Neural progenitor cell (in vitro differentiated cells): ENCODE results near the gene PRSS53.

ENCODE experiments used
- EZH2 ChIP-seq: fragments of 200-600 bp; sonication (generic); IDR thresholded peaks from 2 replicates; pipeline ENCODE4 v1.6.1; 2017; ENCODE audit warnings: antibody characterized with exemption, mild to moderate bottlenecking, moderate library complexity
- EZH2phosphoT487 ChIP-seq: fragments of 200-600 bp; sonication (generic); IDR thresholded peaks from 2 replicates; pipeline ENCODE4 v1.6.1; 2017; ENCODE audit warnings: antibody characterized with exemption
- TF ChIP-seq, protein P1 (sequence below): fragments of 200-600 bp; sonication (generic); IDR thresholded peaks from 2 replicates; pipeline ENCODE4 v1.5.1; 2017; ENCODE audit warnings: antibody characterized with exemption, mild to moderate bottlenecking

DNA sequence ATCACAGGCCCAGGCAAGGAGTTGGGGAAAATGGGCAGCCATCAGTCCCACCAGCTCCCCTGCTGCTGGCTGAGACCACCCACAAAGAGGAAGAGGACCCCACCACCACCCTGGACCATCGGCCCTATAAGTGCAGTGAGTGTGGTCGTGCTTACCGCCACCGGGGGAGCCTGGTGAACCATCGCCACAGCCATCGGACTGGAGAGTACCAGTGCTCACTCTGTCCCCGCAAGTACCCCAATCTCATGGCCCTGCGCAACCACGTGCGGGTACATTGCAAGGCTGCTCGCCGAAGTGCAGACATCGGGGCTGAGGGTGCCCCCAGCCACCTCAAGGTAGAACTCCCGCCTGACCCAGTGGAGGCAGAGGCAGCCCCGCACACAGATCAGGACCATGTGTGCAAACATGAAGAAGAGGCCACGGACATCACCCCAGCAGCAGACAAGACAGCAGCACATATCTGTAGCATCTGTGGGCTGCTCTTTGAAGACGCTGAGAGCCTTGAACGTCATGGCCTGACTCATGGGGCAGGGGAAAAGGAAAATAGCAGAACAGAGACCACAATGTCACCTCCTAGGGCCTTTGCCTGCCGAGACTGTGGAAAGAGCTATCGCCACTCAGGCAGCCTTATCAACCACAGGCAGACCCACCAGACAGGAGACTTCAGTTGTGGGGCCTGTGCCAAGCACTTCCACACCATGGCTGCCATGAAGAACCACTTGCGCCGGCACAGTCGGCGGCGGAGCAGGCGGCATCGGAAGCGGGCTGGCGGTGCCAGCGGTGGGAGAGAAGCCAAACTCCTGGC, 10.9 kb downstream of the PRSS53 start:
- TF ChIP-seq EZH2phosphoT487 (no peak), EZH2 (no peak)
- TF ChIP-seq, protein P1, sequence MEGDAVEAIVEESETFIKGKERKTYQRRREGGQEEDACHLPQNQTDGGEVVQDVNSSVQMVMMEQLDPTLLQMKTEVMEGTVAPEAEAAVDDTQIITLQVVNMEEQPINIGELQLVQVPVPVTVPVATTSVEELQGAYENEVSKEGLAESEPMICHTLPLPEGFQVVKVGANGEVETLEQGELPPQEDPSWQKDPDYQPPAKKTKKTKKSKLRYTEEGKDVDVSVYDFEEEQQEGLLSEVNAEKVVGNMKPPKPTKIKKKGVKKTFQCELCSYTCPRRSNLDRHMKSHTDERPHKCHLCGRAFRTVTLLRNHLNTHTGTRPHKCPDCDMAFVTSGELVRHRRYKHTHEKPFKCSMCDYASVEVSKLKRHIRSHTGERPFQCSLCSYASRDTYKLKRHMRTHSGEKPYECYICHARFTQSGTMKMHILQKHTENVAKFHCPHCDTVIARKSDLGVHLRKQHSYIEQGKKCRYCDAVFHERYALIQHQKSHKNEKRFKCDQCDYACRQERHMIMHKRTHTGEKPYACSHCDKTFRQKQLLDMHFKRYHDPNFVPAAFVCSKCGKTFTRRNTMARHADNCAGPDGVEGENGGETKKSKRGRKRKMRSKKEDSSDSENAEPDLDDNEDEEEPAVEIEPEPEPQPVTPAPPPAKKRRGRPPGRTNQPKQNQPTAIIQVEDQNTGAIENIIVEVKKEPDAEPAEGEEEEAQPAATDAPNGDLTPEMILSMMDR = no peak
